ENCODE measurements around the gene CST4. TPM values are rescaled to one million over a fixed set of nuclear protein-coding genes. Genes with fewer than 3 reads are reported as not detected.

CST4 gene
- total and polyA plus RNA-seq, 10 of the 15 experiments (the other 5 are each of a cell fraction or from before 2014, with no cell fraction given), result not detected

GRCh38 chr20:23661002-23661429, 27.8 kb downstream of the CST4 start:
- TF ChIP-seq MEF2B (IDR thresholded peaks at IDR 0.05; ENCODE audit: partially characterized antibody, poor library complexity, severe bottlenecking) (no peak), HDAC6 (IDR thresholded peaks at IDR 0.05; ENCODE audit: unreplicated experiment) (no peak), KAT2A (conservative IDR thresholded peaks at IDR 0.05; ENCODE audit: control insufficient read depth, low read depth, low read length) (no peak), E2F4 (IDR thresholded peaks at IDR 0.05; ENCODE audit: low read depth, low read length) (no peak), MTA2 (IDR thresholded peaks at IDR 0.05; ENCODE audit: low read depth) (no peak), CREM (IDR thresholded peaks at IDR 0.05; ENCODE audit: low read depth) (no peak), PBX3 (IDR thresholded peaks at IDR 0.05; ENCODE audit: insufficient replicate concordance, low read depth, low read length) (no peak), ESRRA (IDR thresholded peaks at IDR 0.05; ENCODE audit: low read length) (no peak), CTCF (IDR thresholded peaks at IDR 0.05 in 2 of 3, conservative IDR thresholded peaks at IDR 0.05 in 1 of 3; ENCODE audit: control insufficient read depth in 2 of 3, extremely low read depth in 1 of 3, insufficient read depth in 1 of 3, low read depth in 3 of 3, low read length in 3 of 3) (no peak), CBX3 (IDR thresholded peaks at IDR 0.05; ENCODE audit: borderline replicate concordance, low read depth) (no peak), CREB1 (IDR thresholded peaks at IDR 0.05; ENCODE audit: low read depth) (no peak), TARDBP (IDR thresholded peaks at IDR 0.05; ENCODE audit: borderline replicate concordance) (no peak), SMARCA5 (IDR thresholded peaks at IDR 0.05) (no peak)
- BruUV-seq (replicated peaks), result no TSS peak
- Histone ChIP-seq H3K4me3 (no peak overlapping the region), H3K36me3 (ENCODE audit: control insufficient read depth in 2 of 2, insufficient read depth in 2 of 2, low read length in 1 of 2) (no peaks in the 10 kb centered on the region), H4K20me1 (ENCODE audit: control insufficient read depth, insufficient read depth) (no peaks in the 10 kb centered on the region), H3K27me3 (replicated peaks in 1 of 2; ENCODE audit: control insufficient read depth in 2 of 2, insufficient read depth in 2 of 2, low read length in 1 of 2) (no peaks in the 10 kb centered on the region), H3K27ac (ENCODE audit: control insufficient read depth, insufficient read depth) (no peak overlapping the region), H3K9ac (ENCODE audit: control insufficient read depth, insufficient read depth, low read length) (no peak overlapping the region), H3K4me2 (ENCODE audit: control insufficient read depth, insufficient read depth) (no peak overlapping the region), H3K9me3 (replicated peaks; ENCODE audit: control insufficient read depth, insufficient read depth, low read length) (no peaks in the 10 kb centered on the region), H3K4me1 (ENCODE audit: control insufficient read depth, insufficient read depth, low read length) (no peaks in the 10 kb centered on the region), H3K79me2 (ENCODE audit: control insufficient read depth, insufficient read depth, low read length) (no peaks in the 10 kb centered on the region), H2AFZ (ENCODE audit: control insufficient read depth, low read depth, low read length) (no peak overlapping the region)
- FAIRE-seq (no peak), ATAC-seq (no peak), DNase-seq (ENCODE audit: low read depth, low spot score) (no peak)
- ChIA-PET CTCF (no interaction called here), RAD21 (ENCODE audit: unreplicated experiment) (no interaction called here), POLR2A (no interaction called here), SMC1A (ENCODE audit: uncharacterized antibody, unreplicated experiment) (no interaction called here)
- WGBS (ENCODE audit: insufficient coverage, insufficient replicate concordance, low lambda C conversion rate, missing lambda C conversion rate), result 31% methylated on average over 6 of the region's 6 CpGs
- intact Hi-C loops (cut with micrococcal nuclease; ENCODE audit: unreplicated experiment) (no loop called here), in situ Hi-C loops (cut with MboI) (no loop called here)

Data from GM12878 (cell line).